Endothelial cell (in vitro differentiated cells): ENCODE results near the gene ANXA2. TPM values are rescaled to one million over a fixed set of nuclear protein-coding genes. Genes with fewer than 3 reads are reported as not detected.

ENCODE experiments used
- DNase-seq: peaks from one replicate; pipeline ENCODE4 v3.0.0; 2021; ENCODE audit warnings: low spot score
- H3K27ac Mint-ChIP-seq: one replicate; pipeline ENCODE4 v1.8.0; 2021; ENCODE audit warnings: mixed read lengths, inconsistent platforms; ENCODE audit not compliant: unreplicated experiment
- H3K27me3 Mint-ChIP-seq: one replicate; pipeline ENCODE4 v1.8.0; 2021; ENCODE audit warnings: mild to moderate bottlenecking, moderate library complexity, mixed read lengths, inconsistent platforms; ENCODE audit not compliant: unreplicated experiment
- H3K36me3 Mint-ChIP-seq: one replicate; pipeline ENCODE4 v1.8.0; 2021; ENCODE audit warnings: mild to moderate bottlenecking, low read depth, mixed read lengths, inconsistent platforms; ENCODE audit not compliant: unreplicated experiment
- H3K4me1 Mint-ChIP-seq: one replicate; pipeline ENCODE4 v1.8.0; 2021; ENCODE audit warnings: mild to moderate bottlenecking, mixed read lengths, inconsistent platforms; ENCODE audit not compliant: unreplicated experiment
- H3K4me3 Mint-ChIP-seq: one replicate; pipeline ENCODE4 v1.8.0; 2021; ENCODE audit warnings: mild to moderate bottlenecking, mixed read lengths, inconsistent platforms; ENCODE audit not compliant: unreplicated experiment
- H3K9me3 Mint-ChIP-seq: one replicate; pipeline ENCODE4 v1.8.0; 2021; ENCODE audit warnings: mixed read lengths, inconsistent platforms; ENCODE audit not compliant: unreplicated experiment
- CTCF ChIP-seq: fragments of 200-600 bp; sonication (generic); IDR thresholded peaks from one replicate; pipeline ENCODE4 v1.5.0; 2021; ENCODE audit warnings: antibody characterized with exemption; ENCODE audit not compliant: unreplicated experiment
- total RNA-seq: library from RNA; stranded (reverse); fragmentation: NEBNext Ultra II Directional; extraction: Animal tissue kit (Norgen Biotek cat#: 25700); gene quantifications from one replicate; pipeline ENCODE4 v1.2.1, GENCODE V29; 2021; ENCODE audit not compliant: unreplicated experiment

The ANXA2 gene
- total RNA-seq, 1 donor from 2014 or later = 283 TPM

DNA sequence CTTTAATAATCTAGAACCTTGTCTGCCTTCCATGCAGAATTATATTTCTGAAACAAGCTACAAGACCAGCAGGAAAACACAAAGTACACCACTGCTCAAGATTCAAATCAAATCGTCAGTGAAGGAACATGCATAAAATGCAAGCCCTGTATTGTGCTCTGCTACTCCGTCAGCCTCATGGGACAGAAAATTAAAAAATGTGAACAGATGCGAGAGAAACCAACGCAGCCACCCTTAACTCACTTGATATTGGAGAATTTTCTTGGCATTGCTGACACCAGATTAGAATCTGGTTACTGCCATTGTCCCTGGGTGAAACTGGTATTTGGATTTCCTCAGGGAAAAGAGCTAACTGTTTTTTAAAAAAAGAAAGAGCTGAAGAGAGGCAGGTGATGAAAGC lies 23.6 kb downstream of the ANXA2 start:
- H3K27ac Mint-ChIP-seq = no peak overlapping the region
- H3K4me3 Mint-ChIP-seq = peak overlapping the region; percentile 10
- H3K9me3 Mint-ChIP-seq = no peaks in the 10 kb centered on the region
- peaks cover 12% of the 10 kb centered on the region for H3K36me3 Mint-ChIP-seq
- H3K27me3 Mint-ChIP-seq = no peaks in the 10 kb centered on the region
- no peak for DNase-seq
- H3K4me1 Mint-ChIP-seq = peaks cover 21% of the 10 kb centered on the region
- TF ChIP-seq CTCF = no peak

DNA sequence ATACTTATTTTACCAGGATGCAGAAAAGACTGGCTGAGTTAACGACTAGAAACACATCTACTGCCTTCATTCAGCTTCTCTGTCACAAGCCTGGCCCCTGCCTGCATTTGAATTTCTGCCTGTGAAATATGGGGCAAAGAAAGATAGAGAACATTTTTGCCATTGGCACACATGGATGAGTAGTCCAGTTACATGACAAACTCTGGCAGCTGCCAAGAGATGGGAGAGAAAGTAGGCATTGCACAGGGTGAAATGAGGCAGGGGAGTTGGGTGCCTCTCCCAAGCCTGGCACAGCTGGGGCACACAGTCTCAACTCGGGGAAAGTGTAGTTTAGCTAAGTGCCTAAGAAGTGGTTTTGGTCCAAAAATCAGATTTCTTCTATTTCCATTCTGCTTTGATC lies 24.0 kb downstream of the ANXA2 start:
- Mint-ChIP-seq H3K36me3 (peaks cover 17% of the 10 kb centered on the region), H3K4me3 (no peak overlapping the region), H3K4me1 (peaks cover 21% of the 10 kb centered on the region), H3K27me3 (no peaks in the 10 kb centered on the region), H3K27ac (no peak overlapping the region), H3K9me3 (no peaks in the 10 kb centered on the region)
- no peak for TF ChIP-seq CTCF
- DNase-seq = no peak

- DNase-seq = no peak
- TF ChIP-seq CTCF = no peak
- H3K36me3 Mint-ChIP-seq = peaks cover 17% of the 10 kb centered on the region
- H3K27ac Mint-ChIP-seq = no peak overlapping the region
- no peaks in the 10 kb centered on the region for H3K9me3 Mint-ChIP-seq
- no peak overlapping the region for H3K4me3 Mint-ChIP-seq
- H3K27me3 Mint-ChIP-seq = no peaks in the 10 kb centered on the region
- H3K4me1 Mint-ChIP-seq = peaks cover 21% of the 10 kb centered on the region
Observed at GRCh38 chr15:60373327-60373726, 24.5 kb downstream of the ANXA2 start.

DNA sequence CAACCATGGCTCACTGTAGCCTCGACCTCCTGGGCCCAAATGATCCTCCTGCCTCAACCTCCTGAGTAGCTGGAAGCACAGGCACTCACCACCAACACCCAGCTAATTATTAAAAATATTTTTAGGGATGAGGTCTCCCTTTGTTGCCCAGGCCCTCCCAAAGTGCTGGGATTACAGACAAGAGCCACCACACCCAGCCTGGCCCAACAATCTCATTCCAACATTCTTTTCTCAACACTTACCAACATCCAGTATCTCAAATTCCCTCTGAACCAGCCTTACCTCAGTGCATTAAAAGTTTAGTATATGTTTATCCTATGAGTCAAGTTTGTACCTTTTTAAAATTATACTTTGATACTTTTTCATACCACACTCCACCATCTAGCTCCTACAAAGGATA lies 25.0 kb downstream of the ANXA2 start:
- Mint-ChIP-seq H3K27ac (no peak overlapping the region), H3K4me1 (peaks cover 21% of the 10 kb centered on the region), H3K4me3 (no peak overlapping the region), H3K27me3 (no peaks in the 10 kb centered on the region), H3K36me3 (peaks cover 17% of the 10 kb centered on the region), H3K9me3 (no peaks in the 10 kb centered on the region)
- TF ChIP-seq CTCF = no peak
- DNase-seq = no peak

- peaks cover 17% of the 10 kb centered on the region for H3K36me3 Mint-ChIP-seq
- no peak overlapping the region for H3K4me3 Mint-ChIP-seq
- DNase-seq = no peak
- H3K27me3 Mint-ChIP-seq = no peaks in the 10 kb centered on the region
- no peak overlapping the region for H3K27ac Mint-ChIP-seq
- no peaks in the 10 kb centered on the region for H3K9me3 Mint-ChIP-seq
- TF ChIP-seq CTCF = no peak
- H3K4me1 Mint-ChIP-seq = peaks cover 21% of the 10 kb centered on the region
Observed at GRCh38 chr15:60372227-60372626, 25.6 kb downstream of the ANXA2 start.
